HG03103 (cell line): Measurements from ENCODE around the gene KIF6.

Source experiments
- ATAC-seq: cut with Tn5 transposase; IDR thresholded peaks from one replicate; pipeline ENCODE4 v1.9.1; 2021; ENCODE audit warnings: low read depth; ENCODE audit not compliant: unreplicated experiment

KIF6 gene

GRCh38 chr6:39666706-39667489 lies 58.3 kb downstream of the KIF6 start:
- ATAC-seq, result no peak

- no peak for ATAC-seq
These were observed 59.3 kb downstream of the KIF6 start for GRCh38 chr6:39665861-39666260.

DNA sequence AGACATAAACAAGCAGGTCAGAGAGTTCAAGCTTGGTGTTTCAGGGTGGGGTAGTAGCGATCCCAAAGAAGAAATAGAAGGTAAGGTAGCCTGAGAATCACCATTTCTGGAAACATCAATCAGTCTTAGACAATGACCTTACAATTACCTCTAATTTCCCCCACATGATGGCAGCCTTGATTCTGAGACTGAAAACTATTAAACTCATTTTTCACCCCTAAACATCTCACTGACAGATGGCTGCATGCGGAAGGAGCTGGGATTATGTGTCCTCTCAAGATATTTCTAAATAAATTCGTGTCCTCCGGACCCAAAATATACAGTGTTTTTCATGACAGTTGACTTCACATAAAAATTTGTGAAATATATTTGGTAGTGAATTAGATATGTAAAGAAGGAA lies 61.0 kb downstream of the KIF6 start:
- ATAC-seq, result no peak

DNA sequence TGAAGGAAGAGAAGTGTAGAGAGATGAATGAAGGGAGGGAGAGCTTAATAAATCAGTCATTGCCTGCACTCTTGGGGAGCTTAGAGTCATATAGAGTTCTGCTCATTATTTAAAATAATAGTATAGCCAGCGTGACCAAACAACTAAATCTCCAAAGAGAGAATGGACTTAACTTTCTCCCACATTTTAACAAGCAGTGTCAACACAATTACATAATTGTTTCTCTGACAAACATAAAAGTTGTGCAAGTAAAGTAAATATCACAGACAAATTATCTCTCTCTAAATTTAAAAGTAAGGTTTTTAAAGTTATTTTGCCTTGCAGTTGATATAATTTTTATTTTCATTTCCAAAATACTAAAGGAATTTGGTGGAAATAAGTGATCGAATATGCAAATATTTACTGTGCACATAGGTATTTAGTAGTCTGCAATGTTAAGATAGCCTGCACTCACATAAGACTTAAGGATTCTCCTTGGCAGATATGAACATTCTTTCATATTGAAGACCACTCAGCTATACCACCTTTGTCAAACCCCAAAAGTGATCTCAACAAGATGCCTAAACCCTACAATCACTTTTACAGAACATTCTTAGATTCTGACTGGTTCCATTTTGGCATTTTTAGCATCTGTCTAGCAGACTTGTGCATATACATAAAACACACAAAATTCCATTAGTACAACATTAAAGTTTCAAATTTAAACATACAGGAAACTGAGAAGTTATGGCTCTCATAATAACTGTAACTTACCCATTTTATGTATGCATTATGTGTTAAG lies 67.7 kb downstream of the KIF6 start:
- no peak for ATAC-seq

DNA sequence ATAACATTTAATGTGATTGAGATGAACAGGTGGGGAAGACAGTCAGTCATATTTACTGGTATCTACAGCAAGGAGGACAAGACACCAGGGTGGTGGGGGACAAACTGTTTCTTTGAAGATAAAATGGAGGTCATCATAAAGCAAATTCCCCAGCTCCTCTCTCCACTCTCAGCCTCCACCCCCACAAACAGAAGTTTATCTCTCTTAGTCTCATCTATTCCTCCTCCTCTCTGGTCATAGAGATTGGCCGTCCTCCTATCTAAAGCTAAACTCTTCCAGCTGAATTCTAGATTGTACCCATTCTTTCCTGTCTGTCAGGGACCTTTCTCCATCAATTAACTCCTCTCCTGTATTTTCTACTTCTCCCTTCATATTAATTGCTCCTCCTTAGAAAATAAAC lies 71.1 kb downstream of the KIF6 start:
- ATAC-seq, result no peak

DNA sequence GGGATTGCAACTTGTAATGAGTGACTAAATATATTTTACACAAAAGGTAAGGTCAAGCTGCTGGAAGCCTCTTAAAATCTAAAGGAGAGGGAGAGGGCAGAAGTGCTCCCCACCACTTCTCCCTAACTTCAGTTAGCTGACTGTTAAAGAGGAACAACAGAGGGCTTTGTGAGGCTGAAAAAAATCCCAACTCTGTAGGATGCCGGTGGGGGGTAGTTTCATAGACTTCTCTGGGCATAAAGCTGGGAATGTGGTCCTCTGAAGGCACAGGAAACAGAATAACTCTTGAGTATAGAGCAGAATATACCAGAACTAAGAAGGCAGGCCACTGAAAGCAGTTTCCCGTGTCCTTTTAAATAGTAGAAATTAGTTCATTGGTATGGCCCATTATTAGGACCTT lies 71.6 kb downstream of the KIF6 start:
- no peak for ATAC-seq

DNA sequence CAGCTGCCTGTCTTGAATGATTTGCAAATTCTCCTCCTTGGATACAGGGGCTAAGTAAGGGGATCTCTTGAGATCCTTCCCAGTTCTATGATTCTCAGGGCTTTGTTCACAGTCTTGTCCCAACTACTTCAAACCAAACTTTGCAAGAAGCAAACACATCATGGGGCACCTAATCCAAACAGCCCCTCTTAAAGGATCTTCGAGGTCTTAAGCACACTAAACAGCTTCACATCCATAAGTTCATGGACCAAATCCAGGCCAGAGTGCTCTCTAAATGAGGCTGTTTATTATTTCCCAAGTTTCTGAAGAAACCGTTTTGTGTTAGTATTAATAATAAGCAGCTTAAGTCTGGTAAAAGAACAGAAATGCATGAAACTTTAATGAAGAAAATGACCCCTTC lies 75.2 kb downstream of the KIF6 start:
- ATAC-seq, result no peak

- no peak for ATAC-seq
These were observed 78.3 kb downstream of the KIF6 start for GRCh38 chr6:39646751-39647420.

GRCh38 chr6:39642270-39642669 lies 82.9 kb downstream of the KIF6 start:
- ATAC-seq, result no peak

- no peak for ATAC-seq
These were observed 86.9 kb downstream of the KIF6 start for GRCh38 chr6:39638126-39638822.

GRCh38 chr6:39634646-39635341 lies 90.4 kb downstream of the KIF6 start:
- no peak for ATAC-seq

- no peak for ATAC-seq
These were observed 100.0 kb downstream of the KIF6 start for GRCh38 chr6:39625209-39625608.

DNA sequence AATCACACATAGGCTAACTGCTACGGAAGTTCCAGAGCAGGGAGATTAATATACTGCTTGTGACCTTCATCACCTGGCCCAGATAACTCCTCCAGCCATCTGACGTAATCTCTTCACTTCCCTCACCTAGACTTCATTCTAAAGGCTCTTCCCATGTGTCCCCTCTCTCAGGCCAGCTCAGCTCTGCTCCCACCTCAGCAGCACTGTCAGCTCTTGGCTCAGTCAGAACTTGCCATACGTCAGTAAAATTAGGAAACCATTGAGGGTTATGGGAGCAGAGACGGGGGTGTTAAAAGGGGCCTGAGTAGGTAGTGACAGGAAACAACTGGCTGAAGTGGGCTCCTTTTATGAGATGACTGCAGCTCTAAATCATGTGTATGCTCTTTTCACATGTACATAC lies 101.5 kb downstream of the KIF6 start:
- no peak for ATAC-seq

GRCh38 chr6:39617520-39617919 lies 107.7 kb downstream of the KIF6 start:
- no peak for ATAC-seq

GRCh38 chr6:39617026-39617425 lies 108.2 kb downstream of the KIF6 start:
- ATAC-seq, result no peak

DNA sequence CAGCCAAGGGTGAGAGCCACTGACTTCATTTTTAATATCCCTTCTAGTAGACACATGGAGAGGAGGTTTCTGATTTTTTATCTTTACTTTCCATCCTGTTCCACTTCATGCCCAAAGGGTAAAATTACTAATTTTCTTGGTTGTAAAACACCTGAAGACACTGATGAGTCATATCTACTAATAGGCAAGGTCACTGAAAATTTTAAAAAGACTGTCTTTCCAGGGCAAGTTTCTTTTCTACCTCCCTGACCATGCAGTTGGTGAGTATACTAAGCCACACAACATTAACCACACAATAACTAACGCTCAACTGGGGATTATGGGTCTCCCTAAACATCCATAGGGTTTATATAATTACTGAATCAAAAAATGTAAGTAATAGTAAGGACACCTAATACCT lies 109.6 kb downstream of the KIF6 start:
- ATAC-seq, result no peak

GRCh38 chr6:39614393-39614950 lies 110.7 kb downstream of the KIF6 start:
- no peak for ATAC-seq

DNA sequence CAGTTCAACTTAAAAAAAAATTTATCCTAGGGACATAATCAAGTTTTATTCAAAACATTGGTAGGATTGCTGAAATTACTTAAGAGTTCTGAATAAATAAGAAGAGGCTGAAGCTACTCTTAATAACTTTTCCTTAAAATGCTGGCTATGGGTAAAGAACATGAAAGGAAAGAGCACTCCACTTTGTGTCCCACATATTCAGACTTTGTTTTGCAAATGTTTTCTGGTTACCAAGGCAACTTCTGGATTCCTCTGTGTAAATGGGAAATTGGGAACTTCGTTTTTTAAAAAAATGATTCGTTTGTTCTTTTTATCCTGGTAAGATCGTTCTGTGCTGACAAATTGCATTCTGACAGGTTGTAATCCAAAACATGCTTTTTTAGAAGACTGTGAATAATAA lies 115.0 kb downstream of the KIF6 start:
- ATAC-seq, result no peak

GRCh38 chr6:39608652-39609345 lies 116.4 kb downstream of the KIF6 start:
- no peak for ATAC-seq
